ENCODE data around the gene DNAJB6.

- TF ChIP-seq CREB5 (CRISPR knock-in tag; IDR thresholded peaks at IDR 0.05; ENCODE audit: low read depth) (no peak), SNAI2 (CRISPR knock-in tag; IDR thresholded peaks at IDR 0.05) (no peak), ZFP30 (CRISPR knock-in tag; IDR thresholded peaks at IDR 0.05) (no peak), ZFP3 (CRISPR knock-in tag; IDR thresholded peaks at IDR 0.05) (no peak), PATZ1 (CRISPR knock-in tag; IDR thresholded peaks at IDR 0.05; ENCODE audit: borderline replicate concordance) (no peak), GLIS3 (CRISPR knock-in tag; IDR thresholded peaks at IDR 0.05) (no peak), POU6F1 (CRISPR knock-in tag; IDR thresholded peaks at IDR 0.05; ENCODE audit: borderline replicate concordance, low read depth) (no peak), TCF4 (CRISPR knock-in tag; IDR thresholded peaks at IDR 0.05; ENCODE audit: borderline replicate concordance) (no peak), TSHZ2 (CRISPR knock-in tag; IDR thresholded peaks at IDR 0.05) (no peak), RARB (CRISPR knock-in tag; IDR thresholded peaks at IDR 0.05) (no peak), ESRRG (CRISPR knock-in tag; IDR thresholded peaks at IDR 0.05) (no peak), TOX (CRISPR knock-in tag; IDR thresholded peaks at IDR 0.05; ENCODE audit: borderline replicate concordance) (no peak)
Measured at GRCh38 chr7:157358753-157359096, 21.9 kb downstream of the DNAJB6 start.

Data from SK-N-SH treated with all-trans-retinoic acid at 6 μM for 48 hours (cell line).